Activated CD4-positive, alpha-beta T cell treated with anti-CD3 and anti-CD28 coated beads, Interleukin-2, amount 50 U/mL, for 1 hour (primary cell): ENCODE data around the gene MYBPC3.

Experiments used
- DNase-seq: peaks from one replicate; pipeline ENCODE4 v3.0.0-alpha.2; 2020

Gene MYBPC3

GRCh38 chr11:47314992-47315391 lies 37.5 kb downstream of the MYBPC3 start:
- DNase-seq: no peak

- DNase-seq: no peak
Observed at GRCh38 chr11:47308050-47308823, 44.3 kb downstream of the MYBPC3 start.

- no peak for DNase-seq
Observed at GRCh38 chr11:47306484-47306844, 46.0 kb downstream of the MYBPC3 start.

GRCh38 chr11:47305734-47306483 lies 46.6 kb downstream of the MYBPC3 start:
- DNase-seq: no peak

GRCh38 chr11:47302853-47303252 lies 49.6 kb downstream of the MYBPC3 start:
- no peak for DNase-seq

- no peak for DNase-seq
Observed at GRCh38 chr11:47299078-47299477, 53.4 kb downstream of the MYBPC3 start.

GRCh38 chr11:47296045-47296444 lies 56.5 kb downstream of the MYBPC3 start:
- no peak for DNase-seq

GRCh38 chr11:47295385-47295784 lies 57.1 kb downstream of the MYBPC3 start:
- no peak for DNase-seq

- no peak for DNase-seq
Observed at GRCh38 chr11:47289856-47290255, 62.6 kb downstream of the MYBPC3 start.

- no peak for DNase-seq
Observed at GRCh38 chr11:47288066-47288465, 64.4 kb downstream of the MYBPC3 start.

GRCh38 chr11:47285969-47286770 lies 66.3 kb downstream of the MYBPC3 start:
- no peak for DNase-seq

- no peak for DNase-seq
Observed at GRCh38 chr11:47284151-47284550, 68.4 kb downstream of the MYBPC3 start.

GRCh38 chr11:47282462-47282861 lies 70.0 kb downstream of the MYBPC3 start:
- DNase-seq: no peak
